ENCODE measurements around the gene TBC1D24.

GRCh38 chr16:2428784-2429033 lies 46.2 kb upstream of the TBC1D24 start:
- TF ChIP-seq CTCF (IDR thresholded peaks at IDR 0.05) (no peak), POLR2A (IDR thresholded peaks at IDR 0.05) (no peak)
